Measurements from ENCODE around the gene PRMT1.

- TF ChIP-seq CTCF (IDR thresholded peaks at IDR 0.05) (no peak), POLR2A (IDR thresholded peaks at IDR 0.05) (no peak)
Measured at GRCh38 chr19:49687566-49688316, 10.7 kb downstream of the PRMT1 start.
